ENCODE measurements around the gene NAP1L4. TPM values are rescaled to one million over a fixed set of nuclear protein-coding genes. Genes with fewer than 3 reads are reported as not detected.
A peak's percentile ranks its signal among the peaks of the same experiment; 100 is the strongest.

The NAP1L4 gene
- total and polyA plus RNA-seq, 2 donors (not counting 1 experiment from before 2014, with no cell fraction given): 62.1 to 133 TPM

DNA sequence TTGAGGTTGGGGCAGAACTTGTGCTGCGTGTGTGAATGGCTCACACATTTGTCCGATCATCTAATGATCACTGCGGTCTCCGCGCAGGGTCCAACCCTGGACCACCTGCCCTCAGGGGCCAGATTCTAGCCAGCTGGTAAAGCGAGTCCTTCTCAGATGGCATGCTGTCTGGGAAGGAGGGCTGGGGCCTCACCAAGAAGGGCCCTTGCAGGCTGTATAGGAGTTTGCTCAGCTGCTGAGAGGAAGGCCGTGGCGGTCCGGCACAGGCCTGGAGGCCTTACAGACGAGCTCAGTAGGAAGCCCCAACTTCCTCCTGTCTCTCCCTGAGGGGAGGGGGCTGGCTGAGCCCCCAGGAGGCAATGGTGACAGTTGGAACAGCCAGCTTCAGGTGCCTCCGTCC is 76.7 kb downstream of the NAP1L4 start:
- Histone ChIP-seq H3K4me2 (replicated peaks; ENCODE audit: low read depth, low read length, poor library complexity, severe bottlenecking) (no peak overlapping the region), H3K4me3 (ENCODE audit: control extremely low read depth in 1 of 5, extremely low read depth in 1 of 5, insufficient read depth in 1 of 5, low read depth in 2 of 5, low read length in 4 of 5) (no peak overlapping the region), H3K27ac (ENCODE audit: low read length in 2 of 2) (no peak overlapping the region), H3K27me3 (replicated peaks in 1 of 4; ENCODE audit: control extremely low read depth in 1 of 4, control insufficient read depth in 3 of 4, insufficient read depth in 4 of 4, low read length in 3 of 4) (no peaks in the 10 kb centered on the region), H4K20me1 (ENCODE audit: control insufficient read depth, insufficient read depth, low read length, poor library complexity, severe bottlenecking) (no peaks in the 10 kb centered on the region), H3K4me1 (ENCODE audit: control insufficient read depth in 2 of 2, insufficient read depth in 2 of 2, low read length in 2 of 2) (peaks cover 12 to 18% of the 10 kb centered on the region in 2 donors), H3K9me3 (ENCODE audit: control extremely low read depth in 1 of 3, control insufficient read depth in 2 of 3, insufficient read depth in 1 of 3, low read length in 2 of 3) (no peaks in the 10 kb centered on the region), H2AFZ (ENCODE audit: insufficient read depth, low read depth, low read length, poor library complexity, severe bottlenecking) (no peak overlapping the region), H3K36me3 (replicated peaks in 1 of 2; ENCODE audit: control extremely low read depth in 1 of 2, control insufficient read depth in 1 of 2, extremely low read depth in 1 of 2, insufficient read depth in 2 of 2, low read length in 1 of 2) (no peaks in the 10 kb centered on the region), H3K9ac (ENCODE audit: low read length) (no peak overlapping the region), H3K79me2 (ENCODE audit: control insufficient read depth, insufficient read depth, low read length) (no peaks in the 10 kb centered on the region)
- DNase-seq (no peak), ATAC-seq (ENCODE audit: low read depth) (no peak)
- intact Hi-C loops (cut with micrococcal nuclease): no loop called here
- Mint-ChIP-seq H3K27ac (no peak overlapping the region), H3K4me3 (no peak overlapping the region), H3K4me1 (peaks cover 15% of the 10 kb centered on the region), H3K9me3 (ENCODE audit: insufficient read depth) (no peaks in the 10 kb centered on the region), H3K27me3 (no peaks in the 10 kb centered on the region)
- ChIA-PET CTCF (no interaction called here), POLR2A (no interaction called here)
- TF ChIP-seq EZH2 (IDR thresholded peaks at IDR 0.05; ENCODE audit: borderline replicate concordance, insufficient read depth, low read depth, low read length, poor library complexity, severe bottlenecking): no peak
- TF ChIP-seq CTCF (IDR thresholded peaks at IDR 0.05): no peak
- 82% methylated on average over 11 of the region's 11 CpGs for WGBS (ENCODE audit: insufficient coverage)

DNA sequence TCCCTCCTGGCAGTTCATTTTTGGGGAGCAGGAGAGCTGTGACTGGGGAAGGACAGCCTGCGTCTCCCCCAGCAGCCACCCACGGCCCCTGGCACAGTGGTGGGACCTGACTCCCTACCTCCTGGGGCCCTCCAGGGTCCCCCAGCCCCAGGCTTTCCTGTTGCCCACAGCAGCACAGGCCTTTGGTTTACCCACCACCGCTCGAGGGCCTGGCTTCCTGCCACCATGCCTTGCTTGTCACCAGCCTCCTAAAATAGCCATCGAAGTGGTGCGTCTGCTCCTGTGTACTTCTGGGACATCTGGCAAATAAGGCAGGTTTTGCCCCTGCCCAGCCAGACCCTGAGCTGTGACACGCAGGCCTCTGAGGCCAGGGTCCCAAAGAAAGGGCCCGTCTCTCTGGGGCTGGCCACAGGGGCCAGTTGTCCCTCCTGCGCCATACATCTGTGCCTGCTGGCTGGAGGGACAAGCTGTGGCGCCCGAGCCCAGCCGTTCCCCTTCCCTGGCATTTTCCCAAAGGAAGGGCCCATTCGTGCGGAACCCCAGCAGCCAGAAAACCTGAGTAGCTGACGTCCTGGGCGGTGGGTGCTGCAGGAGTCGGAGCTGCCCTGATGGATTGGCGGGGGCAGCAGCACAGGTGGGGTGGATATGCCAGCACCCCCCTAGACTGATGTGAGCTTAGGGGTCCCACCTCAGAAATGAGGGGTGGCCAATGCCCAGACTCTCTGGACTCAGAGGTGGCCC is 77.5 kb downstream of the NAP1L4 start:
- POLR2A ChIA-PET: no interaction called here
- no peaks in the 10 kb centered on the region for H3K27me3 Mint-ChIP-seq
- Histone ChIP-seq H3K4me1 (ENCODE audit: control insufficient read depth in 2 of 2, insufficient read depth in 2 of 2, low read length in 2 of 2) (peaks cover 12 to 18% of the 10 kb centered on the region in 2 donors), H3K9ac (ENCODE audit: low read length) (no peak overlapping the region), H3K27me3 (replicated peaks in 1 of 4; ENCODE audit: control extremely low read depth in 1 of 4, control insufficient read depth in 3 of 4, insufficient read depth in 4 of 4, low read length in 3 of 4) (no peaks in the 10 kb centered on the region), H3K9me3 (ENCODE audit: control extremely low read depth in 1 of 3, control insufficient read depth in 2 of 3, insufficient read depth in 1 of 3, low read length in 2 of 3) (no peaks in the 10 kb centered on the region), H3K36me3 (replicated peaks in 1 of 2; ENCODE audit: control extremely low read depth in 1 of 2, control insufficient read depth in 1 of 2, extremely low read depth in 1 of 2, insufficient read depth in 2 of 2, low read length in 1 of 2) (no peaks in the 10 kb centered on the region), H3K27ac (ENCODE audit: low read length in 2 of 2) (no peak overlapping the region), H4K20me1 (ENCODE audit: control insufficient read depth, insufficient read depth, low read length, poor library complexity, severe bottlenecking) (no peaks in the 10 kb centered on the region), H3K4me3 (ENCODE audit: control extremely low read depth in 1 of 5, extremely low read depth in 1 of 5, insufficient read depth in 1 of 5, low read depth in 2 of 5, low read length in 4 of 5) (no peak overlapping the region), H3K4me2 (replicated peaks; ENCODE audit: low read depth, low read length, poor library complexity, severe bottlenecking) (peak overlapping the region; percentile 45), H2AFZ (ENCODE audit: insufficient read depth, low read depth, low read length, poor library complexity, severe bottlenecking) (peak overlapping the region; percentile 10), H3K79me2 (ENCODE audit: control insufficient read depth, insufficient read depth, low read length) (no peaks in the 10 kb centered on the region)
- DNase-seq (no peak), ATAC-seq (ENCODE audit: low read depth) (no peak)
- intact Hi-C loops (cut with micrococcal nuclease): no loop called here
- TF ChIP-seq EZH2 (IDR thresholded peaks at IDR 0.05; ENCODE audit: borderline replicate concordance, insufficient read depth, low read depth, low read length, poor library complexity, severe bottlenecking): no peak
- no peak for TF ChIP-seq CTCF (IDR thresholded peaks at IDR 0.05)
- no peak overlapping the region for H3K4me3 Mint-ChIP-seq
- no peak overlapping the region for H3K27ac Mint-ChIP-seq
- H3K9me3 Mint-ChIP-seq (ENCODE audit: insufficient read depth): no peaks in the 10 kb centered on the region
- CTCF ChIA-PET: no interaction called here
- H3K4me1 Mint-ChIP-seq: peaks cover 15% of the 10 kb centered on the region
- WGBS (ENCODE audit: insufficient coverage): 51% methylated on average over 18 of the region's 18 CpGs

All from B cell (primary cell).